ENCODE measurements around the gene OGDHL.
"Not testable (repeated sequence)": the region's sequence is repeated elsewhere in the genome, so short reads cannot be mapped to it uniquely, and the experiment has no call there.

Gene OGDHL

DNA sequence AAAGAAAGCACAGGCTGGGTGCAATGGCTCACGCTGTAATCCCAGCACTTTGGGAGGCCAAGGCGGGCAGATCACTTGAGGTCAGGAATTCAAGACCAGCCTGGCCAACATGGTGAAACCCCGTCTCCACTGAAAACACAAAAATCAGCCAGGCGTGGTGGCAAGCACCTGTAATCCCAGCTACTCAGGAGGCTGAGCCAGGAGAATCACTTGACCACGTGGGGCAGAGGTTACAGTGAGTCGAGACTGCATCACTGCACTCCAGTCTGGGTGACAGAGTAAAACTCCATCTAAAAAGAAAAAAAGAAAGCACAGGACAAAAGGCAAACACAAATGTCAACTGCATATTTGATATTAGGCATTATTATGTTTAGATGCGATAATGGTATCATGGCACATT, 7.2 kb downstream of the OGDHL start:
- not testable (repeated sequence) for DNase-seq

- no peak for DNase-seq
Measured at GRCh38 chr10:49752584-49752983, 9.5 kb downstream of the OGDHL start.

GRCh38 chr10:49751636-49752510, 10.2 kb downstream of the OGDHL start:
- DNase-seq: no peak

DNA sequence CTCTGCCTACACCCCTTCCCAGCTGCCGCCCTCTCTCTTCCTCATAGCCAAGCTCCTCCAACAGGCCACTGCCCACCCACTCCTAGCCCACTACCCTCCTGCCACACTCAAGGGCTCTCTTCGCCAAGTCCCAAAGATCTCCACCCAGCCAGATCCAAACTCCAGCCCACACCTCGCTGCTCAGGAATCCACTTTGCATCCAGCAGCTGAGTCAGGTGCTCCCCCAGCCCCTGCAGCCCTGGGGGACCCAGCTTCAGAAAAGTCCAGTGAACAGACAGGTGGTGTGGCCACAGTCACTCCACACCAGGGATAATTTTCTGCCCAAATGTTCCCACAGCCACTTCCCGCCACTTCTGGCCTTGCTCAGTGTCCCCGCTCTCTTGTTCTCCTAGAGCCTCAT, 10.9 kb downstream of the OGDHL start:
- DNase-seq: no peak

- no peak for DNase-seq
Measured at GRCh38 chr10:49750546-49750945, 11.6 kb downstream of the OGDHL start.

DNA sequence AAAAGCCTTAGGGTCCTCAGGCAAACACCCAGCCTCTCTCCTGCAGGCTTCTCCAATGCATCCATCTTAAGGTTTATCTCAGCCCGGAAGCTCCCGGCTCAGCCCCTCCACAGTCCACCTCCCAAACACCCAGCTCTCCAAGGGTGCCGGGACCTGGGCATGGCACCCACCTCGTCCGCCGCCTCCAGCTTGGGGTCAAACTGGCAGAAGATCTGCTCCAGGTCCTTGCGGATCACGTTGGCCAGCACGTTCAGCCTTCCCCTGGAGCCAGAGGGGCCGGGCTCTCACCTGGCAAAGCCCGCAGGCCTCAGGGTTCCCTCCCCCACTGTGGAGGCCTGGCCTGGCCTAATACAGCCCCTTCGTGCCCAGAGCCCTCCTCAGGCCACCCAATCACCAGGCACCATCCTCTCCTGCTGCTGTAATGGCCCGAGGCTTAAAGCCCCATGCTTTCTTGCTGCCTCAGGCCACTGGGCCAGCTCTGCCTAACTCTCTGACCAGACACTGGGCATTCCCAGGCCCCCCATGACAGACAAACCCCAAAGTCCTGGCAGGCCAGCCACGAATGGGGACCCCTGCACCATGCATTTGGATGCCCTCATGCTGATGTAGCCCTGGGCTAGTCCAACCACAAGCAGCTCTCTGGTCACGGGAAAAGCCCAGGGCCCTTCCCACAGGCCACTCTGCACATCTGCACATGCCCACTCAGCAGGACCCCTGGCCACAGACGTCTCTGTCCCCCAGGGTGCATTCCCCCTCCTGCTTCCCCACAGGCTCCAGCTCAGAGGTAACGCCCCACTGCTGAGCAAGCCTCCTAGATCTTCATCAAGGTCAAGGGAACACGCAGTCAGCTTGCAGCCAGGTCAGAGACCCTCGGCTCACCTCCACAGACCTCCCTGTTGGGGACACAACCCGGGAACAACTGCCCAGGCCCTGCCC, 12.3 kb downstream of the OGDHL start:
- DNase-seq: no peak

DNA sequence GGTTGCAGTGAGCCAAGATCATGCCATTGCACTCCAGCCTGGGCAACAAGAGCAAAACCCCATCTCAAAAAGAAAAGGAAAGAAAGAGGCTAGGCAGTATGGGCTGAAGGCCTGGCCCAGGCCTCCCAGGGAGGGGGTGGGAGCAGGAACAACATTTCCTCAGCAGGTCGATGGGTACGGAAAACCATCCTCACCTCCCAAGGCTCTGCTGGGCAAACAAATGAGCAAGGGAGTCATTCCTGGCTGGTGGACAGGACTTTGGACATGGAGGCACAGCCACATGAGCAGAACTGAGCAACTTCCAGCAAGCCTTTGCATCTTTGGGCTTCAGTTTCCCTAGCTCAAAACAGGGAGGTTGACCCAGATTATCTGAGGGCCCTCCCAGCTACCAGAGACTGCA, 13.0 kb downstream of the OGDHL start:
- DNase-seq: no peak

DNA sequence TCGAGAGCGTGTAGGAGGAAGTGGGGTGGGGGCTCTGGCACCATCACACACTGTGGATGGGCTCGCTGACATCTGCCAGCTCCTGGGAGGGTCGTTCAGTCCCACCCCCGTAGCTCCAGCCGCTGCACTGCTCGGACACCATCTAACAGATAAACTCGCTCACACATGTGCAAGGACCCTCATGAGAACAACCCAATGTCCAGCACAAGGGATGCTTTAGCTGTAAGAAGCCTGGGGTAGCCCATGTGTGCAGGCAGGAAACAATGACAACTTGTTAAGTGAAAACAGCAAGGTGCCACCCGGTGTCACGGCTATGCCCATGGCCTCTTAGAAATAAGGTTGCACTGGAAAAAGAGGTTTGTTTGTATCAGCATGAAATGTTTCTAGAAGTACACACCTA, 14.1 kb downstream of the OGDHL start:
- no peak for DNase-seq

DNA sequence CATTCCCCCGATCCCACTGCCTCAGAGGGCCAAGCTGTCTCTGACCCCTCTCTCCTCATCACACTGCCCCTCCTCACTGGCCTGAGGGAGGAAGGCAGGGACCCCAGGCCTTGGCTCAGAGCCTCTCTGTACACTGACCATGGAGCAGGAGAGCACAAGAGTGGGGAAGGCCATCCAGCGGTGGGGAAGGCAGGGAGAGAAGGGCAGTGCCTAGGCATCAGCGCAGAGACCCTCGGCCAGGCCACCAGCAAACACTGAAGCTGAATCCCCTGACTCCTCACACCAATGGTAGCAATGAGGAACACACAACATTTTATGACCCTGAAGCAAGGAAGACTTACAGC, 14.8 kb downstream of the OGDHL start:
- no peak for DNase-seq

DNA sequence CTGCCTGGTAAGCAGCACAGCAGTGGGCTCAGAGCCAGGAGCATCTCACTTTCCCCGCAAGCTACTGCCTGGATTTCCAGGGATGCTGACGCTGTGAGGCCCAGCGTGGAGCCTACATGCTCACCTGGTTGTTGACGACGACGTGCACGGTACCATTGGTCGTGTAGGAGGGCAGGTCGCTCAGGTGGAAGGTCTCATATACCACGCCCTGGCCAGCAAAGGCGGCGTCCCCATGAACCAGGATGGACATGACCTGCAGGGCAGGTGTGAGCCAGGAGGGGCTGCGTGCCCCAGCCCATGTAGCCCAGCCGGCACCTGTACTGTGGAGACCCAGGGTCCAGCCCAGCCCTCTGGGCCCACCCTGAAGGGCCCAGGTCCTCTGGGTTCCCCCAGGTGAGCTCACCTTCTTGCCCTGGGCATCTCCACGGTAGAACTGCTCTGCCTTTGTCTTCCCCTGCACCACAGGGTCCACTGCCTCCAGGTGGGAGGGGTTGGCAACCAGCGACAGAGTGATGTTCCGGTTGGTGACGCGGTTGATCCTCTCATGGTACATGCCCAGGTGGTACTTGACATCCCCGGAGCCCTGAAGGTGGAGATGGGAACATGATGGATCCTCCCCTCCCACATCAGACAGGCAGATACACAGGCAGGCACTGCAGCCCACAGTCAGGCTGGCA, 15.4 kb downstream of the OGDHL start:
- DNase-seq: no peak

DNA sequence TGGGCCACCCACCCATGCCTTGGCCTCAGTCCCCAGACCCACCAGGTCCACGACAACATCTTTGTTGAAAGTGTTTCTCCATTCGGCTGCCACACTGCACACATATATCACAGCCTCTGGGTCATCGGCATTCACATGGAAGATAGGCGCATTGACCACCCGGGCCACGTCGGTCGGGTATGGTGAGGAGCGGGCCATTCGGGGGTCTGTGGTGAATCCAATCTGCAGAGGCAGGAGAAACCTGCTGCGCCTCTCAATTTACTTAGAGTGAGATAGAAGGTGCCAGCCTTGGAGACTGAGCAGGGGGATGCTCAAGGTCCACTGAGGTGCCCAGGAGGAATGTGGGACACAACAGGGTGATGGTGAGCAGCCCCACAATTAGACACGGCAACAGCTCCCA, 16.4 kb downstream of the OGDHL start:
- DNase-seq: no peak

DNA sequence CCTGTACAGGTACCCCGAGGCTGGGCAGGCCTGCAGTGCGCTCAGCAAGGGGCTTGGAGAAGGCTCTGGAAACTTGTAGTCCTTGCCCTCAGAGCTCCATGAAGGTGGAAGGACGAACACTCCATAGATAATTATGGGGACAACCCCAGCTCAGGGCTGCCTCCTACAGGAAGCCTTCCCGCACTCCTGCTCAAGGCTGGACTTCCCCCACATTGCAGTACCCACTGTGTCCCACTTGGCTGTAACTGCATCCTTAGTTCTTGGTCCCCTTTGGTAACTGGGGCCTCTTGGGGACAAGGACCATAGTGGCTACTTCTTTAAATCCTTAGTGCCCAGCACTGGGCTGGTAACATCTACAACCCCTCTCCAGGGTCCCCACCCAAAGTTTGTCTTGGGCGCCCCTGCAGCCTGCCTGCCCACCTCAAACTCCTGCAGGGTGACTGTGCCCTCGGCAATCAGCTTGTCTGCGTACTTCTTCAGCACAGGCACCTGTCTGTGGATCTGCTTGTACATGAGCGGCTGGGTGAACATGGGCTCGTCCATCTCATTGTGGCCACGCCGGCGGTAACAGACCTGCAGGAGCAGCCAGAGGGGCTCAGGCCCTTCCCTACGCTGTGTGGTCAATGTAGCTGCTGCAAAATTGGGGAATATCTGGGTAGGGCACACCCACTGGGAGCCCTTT, 17.1 kb downstream of the OGDHL start:
- DNase-seq: no peak

GRCh38 chr10:49744091-49744685, 17.9 kb downstream of the OGDHL start:
- DNase-seq: no peak

DNA sequence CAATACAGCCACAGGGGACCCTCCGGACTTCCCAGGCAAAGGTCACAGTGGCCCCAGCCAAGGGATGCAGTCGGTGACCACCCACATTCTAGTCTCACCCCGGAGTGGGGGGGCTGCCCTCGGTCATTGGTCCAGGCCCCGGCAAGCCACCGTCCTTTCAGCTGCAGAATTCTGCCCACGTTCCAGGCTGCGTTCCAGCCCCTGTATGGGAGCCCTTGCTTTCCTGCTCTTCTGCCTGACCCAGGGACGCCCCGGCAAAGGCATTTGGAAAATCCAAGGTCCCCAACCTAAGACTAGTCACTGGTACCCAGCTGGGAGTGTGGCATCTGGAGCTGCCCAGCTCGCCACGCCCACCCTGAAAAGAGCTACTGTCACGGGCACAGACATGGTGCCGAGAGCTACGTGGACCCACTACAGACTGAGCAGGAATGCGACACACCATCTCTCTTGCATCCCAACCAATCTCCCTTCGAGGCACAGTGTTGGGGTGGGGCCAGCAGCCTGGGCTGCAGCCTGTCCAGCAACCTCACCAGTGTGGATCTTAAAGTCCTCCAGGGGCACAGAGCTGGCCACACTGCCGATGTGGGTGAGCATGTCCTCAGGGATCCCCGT, 18.6 kb downstream of the OGDHL start:
- no peak for DNase-seq

DNA sequence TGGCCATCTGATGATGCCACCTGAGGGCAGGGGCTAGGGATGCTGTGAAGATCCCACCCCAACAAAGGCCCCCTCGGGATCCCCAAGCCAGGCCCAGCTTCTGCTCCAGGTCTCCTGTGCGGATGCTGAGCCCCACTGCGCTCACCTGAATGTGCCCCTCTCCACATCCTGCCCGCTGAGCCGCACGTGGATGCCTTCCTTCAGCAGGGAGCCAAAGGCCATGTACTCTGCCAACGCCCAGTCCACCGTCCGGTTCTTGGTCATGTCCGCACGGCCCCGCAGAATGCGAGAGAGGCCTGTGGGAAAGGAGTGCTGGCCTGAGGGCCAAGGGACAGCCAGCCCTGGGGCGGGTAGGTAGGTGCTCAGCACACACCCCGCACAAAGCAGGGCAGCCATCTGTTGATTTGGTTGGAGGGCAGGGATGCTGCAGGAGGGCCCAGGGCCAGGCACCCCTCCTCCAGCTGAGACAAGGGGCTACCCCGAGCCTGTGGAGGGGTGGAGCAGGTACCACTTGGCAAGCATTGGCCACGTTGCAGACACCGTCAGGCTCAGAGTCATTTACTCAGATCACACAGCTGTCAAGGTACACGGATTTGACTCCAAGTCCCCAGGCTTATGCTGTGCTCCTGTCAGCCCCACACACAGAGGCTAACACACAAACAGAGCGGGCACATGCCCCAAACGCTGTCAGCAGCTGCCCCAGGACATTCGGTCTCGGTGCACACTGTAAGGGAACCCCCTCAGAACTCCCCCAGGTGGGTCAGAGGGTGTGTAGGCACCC, 19.2 kb downstream of the OGDHL start:
- DNase-seq: no peak

- DNase-seq: no peak
Measured at GRCh38 chr10:49741108-49741995, 20.8 kb downstream of the OGDHL start.

DNA sequence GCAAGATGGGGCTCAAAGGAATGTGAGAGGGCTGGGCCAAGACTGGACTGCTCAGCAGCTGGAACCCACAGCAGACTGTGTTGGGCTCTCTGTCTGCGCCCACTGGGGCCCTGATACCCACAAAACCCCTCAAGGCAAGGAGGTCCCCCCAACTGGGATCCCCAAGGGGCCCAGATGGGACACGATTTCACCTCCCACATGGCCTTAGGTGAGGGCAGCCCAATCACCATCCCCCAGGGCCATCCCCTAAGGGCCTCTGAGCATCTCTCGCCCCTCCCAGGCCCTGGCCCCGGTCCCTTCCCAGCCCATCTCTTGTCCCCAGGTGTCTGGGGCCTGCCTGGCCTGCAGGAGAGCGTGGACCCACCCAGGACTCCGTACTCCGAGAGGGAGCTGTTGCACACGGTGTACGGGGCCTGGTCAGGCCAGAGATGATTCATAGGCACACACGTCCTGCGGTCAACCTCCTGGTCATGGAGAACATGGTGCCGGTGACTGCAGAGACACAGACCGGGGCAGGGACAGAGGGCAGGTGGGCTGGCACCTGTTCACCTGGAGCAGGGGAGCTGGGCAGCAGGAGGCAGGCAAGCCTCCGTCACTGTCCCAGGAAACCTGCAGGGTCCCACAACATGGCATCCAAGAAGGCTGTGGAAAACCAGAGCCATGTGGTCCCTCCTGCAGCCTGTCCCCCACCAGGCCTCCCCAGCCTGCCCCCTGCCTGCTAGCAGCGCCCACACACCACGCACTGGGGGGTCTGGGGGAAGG, 21.6 kb downstream of the OGDHL start:
- DNase-seq: no peak

DNA sequence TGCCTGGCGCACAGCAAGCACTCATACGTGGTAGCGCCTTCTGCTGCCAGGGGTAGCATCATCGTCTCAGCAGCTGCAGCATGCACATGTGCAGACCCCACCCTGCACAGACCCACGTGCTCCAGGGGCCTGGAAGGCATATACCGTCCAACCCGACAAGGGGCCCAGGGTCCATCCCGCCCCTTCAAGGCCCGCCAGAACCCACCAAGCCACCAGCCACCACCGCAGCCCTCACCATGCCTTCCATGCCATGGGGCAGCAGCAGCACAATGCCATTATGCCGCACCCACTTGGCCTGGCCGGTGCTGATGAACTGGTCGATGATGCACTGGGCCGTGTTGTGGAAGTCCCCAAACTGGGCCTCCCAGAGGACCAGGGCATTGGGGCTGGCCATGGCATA, 22.7 kb downstream of the OGDHL start:
- no peak for DNase-seq

Data from SW 1271 (cell line).